ENCODE measurements around the gene RELA.

RELA gene

GRCh38 chr11:65613091-65613928, 49.4 kb downstream of the RELA start:
- no peak for DNase-seq (ENCODE audit: low read depth)

- DNase-seq (ENCODE audit: low read depth): no peak
These were observed 50.0 kb downstream of the RELA start for GRCh38 chr11:65612691-65613090.

GRCh38 chr11:65611758-65612603, 50.7 kb downstream of the RELA start:
- no peak for DNase-seq (ENCODE audit: low read depth)

GRCh38 chr11:65611028-65611757, 51.5 kb downstream of the RELA start:
- DNase-seq (ENCODE audit: low read depth): no peak

- DNase-seq (ENCODE audit: low read depth): no peak
These were observed 52.3 kb downstream of the RELA start for GRCh38 chr11:65610404-65610803.

GRCh38 chr11:65609665-65610064, 53.1 kb downstream of the RELA start:
- no peak for DNase-seq (ENCODE audit: low read depth)

- DNase-seq (ENCODE audit: low read depth): no peak
These were observed 53.5 kb downstream of the RELA start for GRCh38 chr11:65609229-65609628.

GRCh38 chr11:65607614-65608426, 54.9 kb downstream of the RELA start:
- no peak for DNase-seq (ENCODE audit: low read depth)

- no peak for DNase-seq (ENCODE audit: low read depth)
These were observed 55.7 kb downstream of the RELA start for GRCh38 chr11:65606876-65607613.

GRCh38 chr11:65604258-65604657, 58.5 kb downstream of the RELA start:
- no peak for DNase-seq (ENCODE audit: low read depth)

Data from activated gamma-delta T cell treated with anti-CD3 and anti-CD28 coated beads, Interleukin-2, amount 50 U/mL, for 16 hours (primary cell).